Measurements from ENCODE around the gene OSBPL3.

- no peak for TF ChIP-seq CTCF (IDR thresholded peaks at IDR 0.05; ENCODE audit: low read depth, low read length, missing input control)
- TF ChIP-seq, protein P1, sequence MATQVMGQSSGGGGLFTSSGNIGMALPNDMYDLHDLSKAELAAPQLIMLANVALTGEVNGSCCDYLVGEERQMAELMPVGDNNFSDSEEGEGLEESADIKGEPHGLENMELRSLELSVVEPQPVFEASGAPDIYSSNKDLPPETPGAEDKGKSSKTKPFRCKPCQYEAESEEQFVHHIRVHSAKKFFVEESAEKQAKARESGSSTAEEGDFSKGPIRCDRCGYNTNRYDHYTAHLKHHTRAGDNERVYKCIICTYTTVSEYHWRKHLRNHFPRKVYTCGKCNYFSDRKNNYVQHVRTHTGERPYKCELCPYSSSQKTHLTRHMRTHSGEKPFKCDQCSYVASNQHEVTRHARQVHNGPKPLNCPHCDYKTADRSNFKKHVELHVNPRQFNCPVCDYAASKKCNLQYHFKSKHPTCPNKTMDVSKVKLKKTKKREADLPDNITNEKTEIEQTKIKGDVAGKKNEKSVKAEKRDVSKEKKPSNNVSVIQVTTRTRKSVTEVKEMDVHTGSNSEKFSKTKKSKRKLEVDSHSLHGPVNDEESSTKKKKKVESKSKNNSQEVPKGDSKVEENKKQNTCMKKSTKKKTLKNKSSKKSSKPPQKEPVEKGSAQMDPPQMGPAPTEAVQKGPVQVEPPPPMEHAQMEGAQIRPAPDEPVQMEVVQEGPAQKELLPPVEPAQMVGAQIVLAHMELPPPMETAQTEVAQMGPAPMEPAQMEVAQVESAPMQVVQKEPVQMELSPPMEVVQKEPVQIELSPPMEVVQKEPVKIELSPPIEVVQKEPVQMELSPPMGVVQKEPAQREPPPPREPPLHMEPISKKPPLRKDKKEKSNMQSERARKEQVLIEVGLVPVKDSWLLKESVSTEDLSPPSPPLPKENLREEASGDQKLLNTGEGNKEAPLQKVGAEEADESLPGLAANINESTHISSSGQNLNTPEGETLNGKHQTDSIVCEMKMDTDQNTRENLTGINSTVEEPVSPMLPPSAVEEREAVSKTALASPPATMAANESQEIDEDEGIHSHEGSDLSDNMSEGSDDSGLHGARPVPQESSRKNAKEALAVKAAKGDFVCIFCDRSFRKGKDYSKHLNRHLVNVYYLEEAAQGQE (IDR thresholded peaks at IDR 0.05): no peak
- TF ChIP-seq JUND (IDR thresholded peaks at IDR 0.05): no peak
- TF ChIP-seq TAF1 (conservative IDR thresholded peaks at IDR 0.05): no peak
- no peak for TF ChIP-seq RAD21 (IDR thresholded peaks at IDR 0.05)
- no peak for TF ChIP-seq GABPA (IDR thresholded peaks at IDR 0.05 in 1 of 2, conservative IDR thresholded peaks at IDR 0.05 in 1 of 2)
Measured at GRCh38 chr7:25028370-25029021, 48.5 kb upstream of the OSBPL3 start.

Data from liver (tissue), 3 donors.